ENCODE results near the gene GMPR. TPM values are rescaled to one million over a fixed set of nuclear protein-coding genes. Genes with fewer than 3 reads are reported as not detected.
A peak's percentile ranks its signal among the peaks of the same experiment; 100 is the strongest.

The GMPR gene
- total RNA-seq, 1 donor from 2014 or later: 5.9 TPM

DNA sequence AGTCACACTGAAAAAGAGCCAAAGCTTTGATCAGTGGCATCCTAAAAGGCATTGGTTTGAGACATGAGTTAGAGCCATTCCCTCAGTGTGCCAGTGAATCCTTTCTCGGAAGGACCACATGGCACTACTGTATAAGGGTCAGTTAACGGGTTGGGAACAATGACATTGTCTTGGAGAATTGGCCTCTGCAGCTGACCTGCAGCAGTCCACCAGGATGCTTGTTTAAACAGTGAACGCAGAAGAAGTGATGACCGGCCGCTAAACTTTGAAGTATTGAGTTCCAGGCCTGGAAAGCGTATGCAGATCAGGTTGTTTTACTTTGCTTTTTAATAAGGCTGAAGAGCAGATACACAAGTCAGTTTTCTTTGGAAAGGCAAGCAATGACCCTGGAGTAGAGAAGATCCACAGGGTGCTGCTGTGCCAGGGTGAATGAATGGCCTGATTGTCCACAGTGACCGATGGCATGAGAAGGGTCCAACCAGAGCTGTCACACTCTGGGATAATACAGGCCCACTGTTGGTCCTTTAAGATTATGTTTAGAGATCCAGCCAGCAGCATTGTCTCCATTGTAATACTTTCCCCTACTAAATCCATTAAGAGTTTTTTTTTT lies 57.8 kb downstream of the GMPR start:
- peak; percentile 35 for DNase-seq (ENCODE audit: low spot score)

GRCh38 chr6:16299861-16300260 lies 61.5 kb downstream of the GMPR start:
- DNase-seq (ENCODE audit: low spot score): no peak

- DNase-seq (ENCODE audit: low spot score): no peak
Observed at GRCh38 chr6:16301511-16301910, 63.1 kb downstream of the GMPR start.

GRCh38 chr6:16302721-16303552 lies 64.5 kb downstream of the GMPR start:
- DNase-seq (ENCODE audit: low spot score): peak; percentile 75

DNA sequence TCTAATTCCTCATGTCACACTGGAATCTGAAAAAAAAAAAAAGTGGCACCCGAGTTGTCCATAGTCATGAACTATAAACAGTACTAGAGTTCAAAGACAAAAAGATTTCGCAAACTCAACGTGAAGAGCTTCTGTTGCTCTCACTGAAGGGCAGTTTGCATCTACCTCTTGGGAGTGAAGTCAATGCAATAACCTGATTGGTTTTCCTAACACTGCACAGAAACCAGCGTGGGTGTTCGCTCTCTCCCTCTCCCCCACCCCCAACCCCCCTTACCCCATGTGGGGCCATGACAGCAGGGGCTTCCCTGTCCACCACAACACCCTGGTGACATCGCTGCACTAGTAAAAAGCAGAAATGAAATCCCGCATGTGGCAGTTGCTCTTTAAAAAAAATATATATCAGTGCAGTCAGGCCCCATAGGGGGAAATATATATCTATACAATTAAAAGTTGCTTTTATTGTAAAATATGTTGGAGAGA lies 66.9 kb downstream of the GMPR start:
- DNase-seq (ENCODE audit: low spot score): peak; percentile 6

DNA sequence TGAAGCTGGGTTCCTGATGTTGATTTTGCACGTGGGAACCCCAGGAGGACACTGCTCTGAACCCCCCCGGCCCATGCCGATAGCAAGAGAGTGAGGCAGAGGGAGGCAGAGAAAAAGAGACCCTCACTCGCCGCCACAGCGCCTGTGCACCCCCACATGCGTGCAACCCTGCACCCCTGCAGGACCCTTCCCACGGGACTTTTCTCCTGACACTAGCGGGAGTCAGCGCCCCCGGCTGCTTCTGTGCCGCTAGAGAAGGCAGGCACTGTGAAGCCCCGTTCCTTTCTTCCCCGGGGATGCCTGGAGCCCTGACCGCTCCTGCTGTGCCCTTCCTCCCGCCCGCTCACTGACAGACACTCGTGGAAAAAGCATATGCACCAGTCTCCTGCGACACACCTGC lies 67.4 kb downstream of the GMPR start:
- DNase-seq (ENCODE audit: low spot score): peak; percentile 81

DNA sequence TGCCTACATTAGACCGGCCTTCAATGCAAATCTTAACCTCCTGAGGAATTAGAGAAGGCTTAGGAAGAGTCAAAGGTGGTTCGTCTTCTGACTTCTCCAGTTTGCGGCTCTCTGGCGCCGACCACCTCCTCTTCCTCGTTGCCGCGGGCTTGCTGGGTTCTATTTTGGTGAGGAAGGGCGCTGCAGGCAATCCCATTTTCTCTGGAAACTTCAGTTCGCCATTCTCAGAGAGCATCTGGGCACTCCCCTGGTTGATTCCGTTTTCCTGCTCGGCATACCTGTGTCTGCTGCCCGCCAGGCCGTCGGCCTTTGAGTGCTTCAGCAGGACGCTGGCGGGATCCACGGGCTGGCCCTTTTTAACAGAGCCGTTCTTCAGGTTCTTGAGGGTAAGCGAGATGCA lies 67.9 kb downstream of the GMPR start:
- peak; percentile 59 for DNase-seq (ENCODE audit: low spot score)

GRCh38 chr6:16311763-16312162 lies 73.4 kb downstream of the GMPR start:
- DNase-seq (ENCODE audit: low spot score): peak; percentile 33

GRCh38 chr6:16313732-16314131 lies 75.3 kb downstream of the GMPR start:
- peak; percentile 59 for DNase-seq (ENCODE audit: low spot score)

DNA sequence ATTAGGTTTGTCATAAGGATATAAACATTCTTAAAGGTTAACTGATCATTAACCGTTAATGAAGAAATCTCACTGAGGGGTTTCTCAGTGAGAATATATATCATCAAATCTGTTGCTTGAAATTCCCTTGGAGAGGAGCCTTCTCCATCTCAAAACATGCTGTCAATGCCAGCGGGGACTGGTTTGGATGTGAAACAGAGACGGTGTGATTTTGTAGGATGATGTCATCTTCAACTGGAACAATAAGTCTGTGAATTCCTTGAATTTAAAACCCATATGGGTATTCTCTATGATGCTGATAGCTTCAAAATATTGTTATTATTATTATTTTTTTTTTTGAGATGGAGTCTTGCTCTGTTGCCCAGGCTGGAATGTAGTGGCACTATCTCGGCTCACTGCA lies 75.9 kb downstream of the GMPR start:
- peak; percentile 5 for DNase-seq (ENCODE audit: low spot score)

- DNase-seq (ENCODE audit: low spot score): no peak
Observed at GRCh38 chr6:16316741-16317251, 78.4 kb downstream of the GMPR start.

GRCh38 chr6:16318538-16318937 lies 80.2 kb downstream of the GMPR start:
- DNase-seq (ENCODE audit: low spot score): peak; percentile 68

GRCh38 chr6:16318953-16319720 lies 80.8 kb downstream of the GMPR start:
- DNase-seq (ENCODE audit: low spot score): no peak

GRCh38 chr6:16319813-16320532 lies 81.6 kb downstream of the GMPR start:
- DNase-seq (ENCODE audit: low spot score): peak; percentile 88

DNA sequence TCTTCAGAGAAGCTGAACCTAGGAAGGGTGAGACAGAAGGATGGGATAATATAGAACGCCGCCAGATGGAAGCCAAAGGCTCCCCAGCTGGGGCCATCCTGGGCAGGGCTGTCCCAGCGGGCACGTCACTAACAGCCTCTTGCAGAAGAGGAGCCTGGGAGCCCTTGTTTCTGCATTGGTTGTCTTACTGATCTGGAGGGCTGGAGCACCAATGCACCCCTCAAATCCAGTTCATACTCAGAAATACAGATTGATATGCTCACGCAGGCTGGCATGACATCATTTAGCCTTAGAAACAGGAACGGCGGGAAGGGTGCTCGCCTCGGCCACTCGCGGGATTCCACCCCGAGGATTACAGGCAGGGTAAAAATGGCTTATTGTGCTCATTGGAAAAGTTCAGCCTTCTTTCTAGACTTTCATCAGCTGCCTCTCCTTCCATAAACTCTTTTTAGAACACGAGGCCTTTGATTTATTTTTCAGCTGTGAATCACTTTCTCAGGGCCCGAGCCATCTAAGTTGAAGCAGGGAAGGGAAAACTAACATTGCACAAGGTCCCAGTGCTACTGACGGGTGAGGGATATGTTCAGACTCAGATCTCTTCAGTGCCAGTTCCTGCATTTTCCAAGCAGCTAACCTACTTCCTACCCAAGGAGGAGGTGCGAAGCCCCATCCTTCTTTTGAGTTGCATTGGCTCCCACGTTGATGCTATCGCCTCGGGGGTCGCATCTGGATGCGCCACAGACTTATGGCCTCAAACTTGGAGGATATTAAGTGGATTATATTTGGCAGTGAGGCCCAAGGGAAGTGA lies 82.3 kb downstream of the GMPR start:
- peak; percentile 67 for DNase-seq (ENCODE audit: low spot score)

DNA sequence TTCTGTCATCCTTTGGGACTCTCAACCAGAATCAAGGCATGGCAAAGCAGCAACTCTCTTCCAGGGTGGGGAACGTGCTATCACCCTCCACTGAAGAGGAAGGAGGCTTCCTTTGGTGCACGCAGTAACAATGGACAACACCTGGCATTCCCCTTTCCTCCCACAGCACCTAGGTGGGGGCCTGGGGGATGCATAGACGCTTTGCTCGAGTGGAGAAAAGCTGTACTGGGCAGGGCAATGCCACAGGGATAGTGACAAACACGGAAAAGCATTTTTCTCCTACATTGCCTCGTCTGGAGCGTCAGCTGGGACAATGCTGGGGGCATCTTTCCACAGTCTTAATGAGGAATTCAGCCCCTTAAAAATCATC lies 82.9 kb downstream of the GMPR start:
- peak; percentile 65 for DNase-seq (ENCODE audit: low spot score)

GRCh38 chr6:16321826-16322225 lies 83.4 kb downstream of the GMPR start:
- peak; percentile 72 for DNase-seq (ENCODE audit: low spot score)

- peak; percentile 75 for DNase-seq (ENCODE audit: low spot score)
Observed at GRCh38 chr6:16322666-16323312, 84.4 kb downstream of the GMPR start.

DNA sequence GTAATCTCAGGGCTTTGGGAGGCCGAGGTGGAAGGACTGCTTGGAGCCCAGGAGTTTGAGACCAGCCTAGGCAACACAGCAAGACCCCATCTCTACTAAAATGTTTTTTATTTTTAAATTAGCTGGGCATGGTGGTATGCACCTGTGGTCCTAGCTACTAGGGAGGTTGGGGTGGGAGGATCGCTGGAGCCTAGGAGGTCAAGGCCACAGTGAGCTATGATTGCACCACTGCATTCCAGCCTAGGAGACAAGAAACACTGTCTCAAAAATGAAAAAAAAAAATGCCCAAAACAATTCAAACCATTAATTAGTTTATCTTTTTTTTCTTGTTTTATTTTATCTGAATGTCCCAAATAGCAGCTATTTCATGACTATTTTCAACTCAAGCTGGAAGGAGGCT lies 85.8 kb downstream of the GMPR start:
- no peak for DNase-seq (ENCODE audit: low spot score)

Measured in mesenteric fat pad (tissue), 1 donor.